Trophoblast cell (in vitro differentiated cells and primary cell): ENCODE measurements around the gene SLC16A4.
A peak's percentile ranks its signal among the peaks of the same experiment; 100 is the strongest.

ENCODE experiments used
- DNase-seq, 2 donors: peaks; one replicate each; pipeline ENCODE4 v3.0.0-alpha.2; 2016
- H2AFZ ChIP-seq: 2 replicates; pipeline ENCODE4 v1.6.1; 2013; ENCODE audit warnings: low read length, moderate library complexity, mild to moderate bottlenecking; ENCODE audit not compliant: insufficient read depth, poor library complexity
- H2AK5ac ChIP-seq: 2 replicates; pipeline ENCODE4 v1.6.1; 2013; ENCODE audit warnings: mild to moderate bottlenecking, low read length
- H2BK120ac ChIP-seq: 2 replicates; pipeline ENCODE4 v1.6.1; 2013; ENCODE audit warnings: low read length, mild to moderate bottlenecking, moderate library complexity; ENCODE audit not compliant: insufficient read depth, poor library complexity
- H2BK12ac ChIP-seq: 2 replicates; pipeline ENCODE4 v1.6.1; 2013; ENCODE audit warnings: mild to moderate bottlenecking, low read length, moderate library complexity
- H2BK5ac ChIP-seq: 2 replicates; pipeline ENCODE4 v1.6.1; 2013; ENCODE audit warnings: low read length, low read depth, moderate library complexity, mild to moderate bottlenecking; ENCODE audit not compliant: poor library complexity
- H3K14ac ChIP-seq: 2 replicates; pipeline ENCODE4 v1.6.1; 2013; ENCODE audit warnings: mild to moderate bottlenecking, low read length
- H3K18ac ChIP-seq: 2 replicates; pipeline ENCODE4 v1.6.1; 2013; ENCODE audit warnings: mild to moderate bottlenecking, low read length
- H3K23ac ChIP-seq: 2 replicates; pipeline ENCODE4 v1.6.1; 2013; ENCODE audit warnings: low read length
- H3K27ac ChIP-seq: 2 replicates; pipeline ENCODE4 v1.5.1; 2013; ENCODE audit warnings: low read depth, mild to moderate bottlenecking, inconsistent platforms, low read length, moderate library complexity
- H3K27me3 ChIP-seq: 2 replicates; pipeline ENCODE4 v1.6.1; 2013; ENCODE audit warnings: inconsistent platforms, mild to moderate bottlenecking, low read length, moderate library complexity; ENCODE audit not compliant: insufficient read depth
- H3K36me3 ChIP-seq, 2 experiments: 1 replicate in 1 of 2; 2 replicates in 1 of 2; pipeline ENCODE4 v1.6.1; 2013; ENCODE audit warnings: low read length in 2 of 2, mild to moderate bottlenecking in 2 of 2, moderate library complexity in 1 of 2; ENCODE audit not compliant: insufficient read depth in 2 of 2, control insufficient read depth in 1 of 2
- H3K4ac ChIP-seq: 2 replicates; pipeline ENCODE4 v1.6.1; 2013; ENCODE audit warnings: low read depth, mild to moderate bottlenecking, low read length, moderate library complexity
- H3K4me1 ChIP-seq, 2 experiments: 1 replicate in 1 of 2; 2 replicates in 1 of 2; pipeline ENCODE4 v1.6.1; 2013; ENCODE audit warnings: low read length in 2 of 2, mild to moderate bottlenecking in 2 of 2, moderate library complexity in 1 of 2; ENCODE audit not compliant: insufficient read depth in 2 of 2, control insufficient read depth in 1 of 2
- H3K4me2 ChIP-seq: 2 replicates; pipeline ENCODE4 v1.6.1; 2013; ENCODE audit warnings: inconsistent platforms, mild to moderate bottlenecking, low read length, moderate library complexity
- H3K4me3 ChIP-seq: 2 replicates; pipeline ENCODE4 v1.5.1; 2013; ENCODE audit warnings: mild to moderate bottlenecking, low read depth, low read length, inconsistent platforms
- H3K79me1 ChIP-seq: one replicate; pipeline ENCODE4 v1.6.1; 2013; ENCODE audit warnings: low read length
- H3K79me2 ChIP-seq: 2 replicates; pipeline ENCODE4 v1.6.1; 2013; ENCODE audit warnings: low read length, mild to moderate bottlenecking; ENCODE audit not compliant: control insufficient read depth, insufficient read depth, poor library complexity
- H3K9ac ChIP-seq: 2 replicates; pipeline ENCODE4 v1.6.1; 2013; ENCODE audit warnings: mild to moderate bottlenecking, low read length
- H3K9me3 ChIP-seq: 2 replicates; pipeline ENCODE4 v1.6.1; 2013; ENCODE audit warnings: low read depth, mild to moderate bottlenecking, control low read depth, inconsistent platforms, low read length; ENCODE audit not compliant: insufficient read depth
- H4K12ac ChIP-seq: 2 replicates; pipeline ENCODE4 v1.6.1; 2013; ENCODE audit warnings: low read depth, mild to moderate bottlenecking, low read length, moderate library complexity
- H4K8ac ChIP-seq: 2 replicates; pipeline ENCODE4 v1.6.1; 2013; ENCODE audit warnings: low read depth, mild to moderate bottlenecking, low read length, moderate library complexity
- H4K91ac ChIP-seq: one replicate; pipeline ENCODE4 v1.6.1; 2013; ENCODE audit warnings: low read depth, mild to moderate bottlenecking, low read length, moderate library complexity
- WGBS: extraction: QIAGEN DNeasy Blood & Tissue Kit; methylation state at CpG from one replicate; pipeline ENCODE4 v1.1.7; 2013; ENCODE audit warnings: missing lambda C conversion rate; ENCODE audit not compliant: insufficient read length, insufficient coverage; ENCODE audit errors: extremely low coverage; 5-methylcytosine and 5-hydroxymethylcytosine counted together

SLC16A4 gene

GRCh38 chr1:110348771-110349170, 42.1 kb downstream of the SLC16A4 start:
- no peak overlapping the region for H3K4ac ChIP-seq
- no peak overlapping the region for H2BK5ac ChIP-seq
- no peak overlapping the region for H3K4me2 ChIP-seq
- H3K14ac ChIP-seq, result no peak overlapping the region
- peaks cover 12 to 13% of the 10 kb centered on the region in 2 experiments for H3K36me3 ChIP-seq
- no peaks in the 10 kb centered on the region for H3K79me1 ChIP-seq
- no peak overlapping the region for H2AK5ac ChIP-seq
- H4K8ac ChIP-seq, result no peak overlapping the region
- H3K18ac ChIP-seq, result no peak overlapping the region
- H3K27ac ChIP-seq, result no peak overlapping the region
- H2BK120ac ChIP-seq, result no peak overlapping the region
- H3K79me2 ChIP-seq, result peaks cover 2% of the 10 kb centered on the region
- no peak overlapping the region for H3K23ac ChIP-seq
- H3K9ac ChIP-seq, result no peak overlapping the region
- no peak overlapping the region for H3K4me3 ChIP-seq
- H3K9me3 ChIP-seq, result no peaks in the 10 kb centered on the region
- no peak overlapping the region for H2BK12ac ChIP-seq
- peaks cover 0 to 4% of the 10 kb centered on the region in 2 experiments for H3K4me1 ChIP-seq
- peak in 1 of 2 donors; percentile 63 for DNase-seq
- H3K27me3 ChIP-seq, result no peaks in the 10 kb centered on the region
- H2AFZ ChIP-seq, result no peak overlapping the region
- no peak overlapping the region for H4K91ac ChIP-seq
- no peak overlapping the region for H4K12ac ChIP-seq

GRCh38 chr1:110348050-110348449, 42.8 kb downstream of the SLC16A4 start:
- H3K9ac ChIP-seq, result no peak overlapping the region
- H4K91ac ChIP-seq, result no peak overlapping the region
- H3K79me1 ChIP-seq, result no peaks in the 10 kb centered on the region
- no peak overlapping the region for H2AFZ ChIP-seq
- peaks cover 0 to 4% of the 10 kb centered on the region in 2 experiments for H3K4me1 ChIP-seq
- no peak overlapping the region for H2BK12ac ChIP-seq
- H3K27ac ChIP-seq, result no peak overlapping the region
- no peak overlapping the region for H4K12ac ChIP-seq
- H3K4ac ChIP-seq, result no peak overlapping the region
- no peak overlapping the region for H4K8ac ChIP-seq
- H3K36me3 ChIP-seq, result peaks cover 11 to 13% of the 10 kb centered on the region in 2 experiments
- no peaks in the 10 kb centered on the region for H3K9me3 ChIP-seq
- no peak overlapping the region for H3K18ac ChIP-seq
- no peak overlapping the region for H3K4me3 ChIP-seq
- H2AK5ac ChIP-seq, result no peak overlapping the region
- H2BK5ac ChIP-seq, result no peak overlapping the region
- peaks cover 2% of the 10 kb centered on the region for H3K79me2 ChIP-seq
- H3K14ac ChIP-seq, result no peak overlapping the region
- no peaks in the 10 kb centered on the region for H3K27me3 ChIP-seq
- H3K4me2 ChIP-seq, result no peak overlapping the region
- WGBS, result no CpG with 5 or more reads among the region's 2 CpGs
- DNase-seq, result peak in 1 of 2 donors; percentile 13
- H2BK120ac ChIP-seq, result no peak overlapping the region
- H3K23ac ChIP-seq, result no peak overlapping the region

DNA sequence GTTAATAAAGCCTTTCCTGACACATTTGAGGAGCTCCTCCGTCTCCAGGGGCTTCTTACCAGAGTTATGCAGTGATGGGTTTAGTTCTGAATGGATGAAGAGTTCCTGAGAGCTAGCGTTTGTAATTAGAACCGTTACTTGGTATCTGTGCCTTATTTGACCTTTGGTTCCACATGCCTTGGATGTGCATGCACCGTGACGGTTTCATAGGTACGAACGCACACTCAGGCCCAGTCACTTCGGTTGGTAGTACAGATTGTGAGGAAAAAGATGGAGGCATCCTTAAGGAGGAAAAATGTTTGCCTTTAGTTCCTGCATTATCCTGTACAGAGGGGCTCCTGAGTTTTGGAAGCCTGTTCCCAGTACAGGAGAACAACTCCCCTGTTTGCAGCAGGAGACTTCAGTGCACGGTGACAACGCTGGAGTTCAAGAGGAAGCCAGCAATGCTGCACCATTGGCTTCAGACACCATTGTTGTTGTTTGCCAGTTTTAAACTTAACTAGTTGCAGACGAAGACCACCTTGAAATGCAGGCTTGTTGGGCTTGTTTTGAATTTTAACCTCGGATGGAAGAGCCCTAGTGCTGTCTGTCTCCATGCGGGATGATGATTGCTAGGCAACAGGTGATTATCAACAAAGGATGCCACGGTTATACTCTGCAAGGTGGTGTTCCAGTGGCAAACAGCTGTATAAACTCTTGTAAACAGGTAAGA, 43.5 kb downstream of the SLC16A4 start:
- Histone ChIP-seq H3K27ac (no peak overlapping the region), H4K12ac (no peak overlapping the region), H3K27me3 (no peaks in the 10 kb centered on the region), H3K4ac (no peak overlapping the region), H3K18ac (no peak overlapping the region), H2BK5ac (no peak overlapping the region), H2BK120ac (no peak overlapping the region), H2AK5ac (no peak overlapping the region), H4K8ac (no peak overlapping the region), H3K23ac (no peak overlapping the region), H3K79me1 (no peaks in the 10 kb centered on the region), H3K4me3 (peak overlapping the region; percentile 39), H4K91ac (no peak overlapping the region), H3K79me2 (peaks cover 2% of the 10 kb centered on the region), H2AFZ (no peak overlapping the region), H2BK12ac (no peak overlapping the region), H3K9me3 (no peaks in the 10 kb centered on the region), H3K4me1 (peaks cover 0 to 4% of the 10 kb centered on the region in 2 experiments), H3K14ac (no peak overlapping the region), H3K4me2 (no peak overlapping the region), H3K36me3 (peaks cover 7 to 11% of the 10 kb centered on the region in 2 experiments), H3K9ac (no peak overlapping the region)
- DNase-seq, result peak in 1 of 2 donors; percentile 8
- no CpG with 5 or more reads among the region's 14 CpGs for WGBS

GRCh38 chr1:110346690-110347089, 44.1 kb downstream of the SLC16A4 start:
- H3K27me3 ChIP-seq, result no peaks in the 10 kb centered on the region

More at GRCh38 chr1:110346690-110347089, 44.1 kb downstream of the SLC16A4 start:
- Histone ChIP-seq H3K79me2 (peaks cover 6% of the 10 kb centered on the region), H3K9me3 (no peaks in the 10 kb centered on the region), H3K4me2 (no peak overlapping the region), H3K36me3 (peaks cover 11 to 16% of the 10 kb centered on the region in 2 experiments), H2AFZ (no peak overlapping the region), H2AK5ac (no peak overlapping the region), H3K27ac (no peak overlapping the region), H2BK120ac (no peak overlapping the region), H2BK12ac (no peak overlapping the region), H3K14ac (no peak overlapping the region), H4K8ac (no peak overlapping the region), H3K18ac (no peak overlapping the region), H3K4me1 (peaks cover 3 to 8% of the 10 kb centered on the region in 2 experiments), H4K91ac (no peak overlapping the region), H3K9ac (no peak overlapping the region), H4K12ac (no peak overlapping the region), H3K79me1 (no peaks in the 10 kb centered on the region), H3K4me3 (no peak overlapping the region), H2BK5ac (no peak overlapping the region), H3K4ac (no peak overlapping the region), H3K23ac (no peak overlapping the region)
- no peak for DNase-seq
- WGBS, result no CpG with 5 or more reads among the region's 9 CpGs
